Endothelial cell (in vitro differentiated cells): ENCODE measurements around the gene PUM1. TPM values are rescaled to one million over a fixed set of nuclear protein-coding genes. Genes with fewer than 3 reads are reported as not detected.

ENCODE experiments used
- DNase-seq: peaks from one replicate; pipeline ENCODE4 v3.0.0; 2021; ENCODE audit warnings: low spot score
- H3K27ac Mint-ChIP-seq: one replicate; pipeline ENCODE4 v1.8.0; 2021; ENCODE audit warnings: mixed read lengths, inconsistent platforms; ENCODE audit not compliant: unreplicated experiment
- H3K27me3 Mint-ChIP-seq: one replicate; pipeline ENCODE4 v1.8.0; 2021; ENCODE audit warnings: mild to moderate bottlenecking, moderate library complexity, mixed read lengths, inconsistent platforms; ENCODE audit not compliant: unreplicated experiment
- H3K36me3 Mint-ChIP-seq: one replicate; pipeline ENCODE4 v1.8.0; 2021; ENCODE audit warnings: mild to moderate bottlenecking, low read depth, mixed read lengths, inconsistent platforms; ENCODE audit not compliant: unreplicated experiment
- H3K4me1 Mint-ChIP-seq: one replicate; pipeline ENCODE4 v1.8.0; 2021; ENCODE audit warnings: mild to moderate bottlenecking, mixed read lengths, inconsistent platforms; ENCODE audit not compliant: unreplicated experiment
- H3K4me3 Mint-ChIP-seq: one replicate; pipeline ENCODE4 v1.8.0; 2021; ENCODE audit warnings: mild to moderate bottlenecking, mixed read lengths, inconsistent platforms; ENCODE audit not compliant: unreplicated experiment
- H3K9me3 Mint-ChIP-seq: one replicate; pipeline ENCODE4 v1.8.0; 2021; ENCODE audit warnings: mixed read lengths, inconsistent platforms; ENCODE audit not compliant: unreplicated experiment
- CTCF ChIP-seq: fragments of 200-600 bp; sonication (generic); IDR thresholded peaks from one replicate; pipeline ENCODE4 v1.5.0; 2021; ENCODE audit warnings: antibody characterized with exemption; ENCODE audit not compliant: unreplicated experiment
- total RNA-seq: library from RNA; stranded (reverse); fragmentation: NEBNext Ultra II Directional; extraction: Animal tissue kit (Norgen Biotek cat#: 25700); gene quantifications from one replicate; pipeline ENCODE4 v1.2.1, GENCODE V29; 2021; ENCODE audit not compliant: unreplicated experiment

Gene PUM1
- total RNA-seq, 1 donor from 2014 or later: 135 TPM

- peaks cover 7% of the 10 kb centered on the region for H3K4me1 Mint-ChIP-seq
- H3K27me3 Mint-ChIP-seq: peaks cover 11% of the 10 kb centered on the region
- no peak overlapping the region for H3K27ac Mint-ChIP-seq
Observed at GRCh38 chr1:30895944-30896660, 169.4 kb downstream of the PUM1 start.

GRCh38 chr1:30895382-30895943, 170.1 kb downstream of the PUM1 start:
- no peak for DNase-seq
- Mint-ChIP-seq H3K4me1 (peaks cover 7% of the 10 kb centered on the region), H3K27ac (no peak overlapping the region), H3K27me3 (peaks cover 11% of the 10 kb centered on the region), H3K36me3 (peaks cover 8% of the 10 kb centered on the region), H3K4me3 (no peak overlapping the region), H3K9me3 (no peaks in the 10 kb centered on the region)
- TF ChIP-seq CTCF: no peak

More at GRCh38 chr1:30895944-30896660, 169.4 kb downstream of the PUM1 start:
- Mint-ChIP-seq H3K9me3 (no peaks in the 10 kb centered on the region), H3K4me3 (no peak overlapping the region), H3K36me3 (peaks cover 8% of the 10 kb centered on the region)
- no peak for TF ChIP-seq CTCF
- DNase-seq: no peak

- Mint-ChIP-seq H3K4me3 (no peak overlapping the region), H3K36me3 (peaks cover 8% of the 10 kb centered on the region), H3K27ac (no peak overlapping the region), H3K9me3 (no peaks in the 10 kb centered on the region), H3K27me3 (peaks cover 11% of the 10 kb centered on the region), H3K4me1 (peaks cover 7% of the 10 kb centered on the region)
- no peak for TF ChIP-seq CTCF
- DNase-seq: no peak
Observed at GRCh38 chr1:30894508-30894973, 171.0 kb downstream of the PUM1 start.

DNA sequence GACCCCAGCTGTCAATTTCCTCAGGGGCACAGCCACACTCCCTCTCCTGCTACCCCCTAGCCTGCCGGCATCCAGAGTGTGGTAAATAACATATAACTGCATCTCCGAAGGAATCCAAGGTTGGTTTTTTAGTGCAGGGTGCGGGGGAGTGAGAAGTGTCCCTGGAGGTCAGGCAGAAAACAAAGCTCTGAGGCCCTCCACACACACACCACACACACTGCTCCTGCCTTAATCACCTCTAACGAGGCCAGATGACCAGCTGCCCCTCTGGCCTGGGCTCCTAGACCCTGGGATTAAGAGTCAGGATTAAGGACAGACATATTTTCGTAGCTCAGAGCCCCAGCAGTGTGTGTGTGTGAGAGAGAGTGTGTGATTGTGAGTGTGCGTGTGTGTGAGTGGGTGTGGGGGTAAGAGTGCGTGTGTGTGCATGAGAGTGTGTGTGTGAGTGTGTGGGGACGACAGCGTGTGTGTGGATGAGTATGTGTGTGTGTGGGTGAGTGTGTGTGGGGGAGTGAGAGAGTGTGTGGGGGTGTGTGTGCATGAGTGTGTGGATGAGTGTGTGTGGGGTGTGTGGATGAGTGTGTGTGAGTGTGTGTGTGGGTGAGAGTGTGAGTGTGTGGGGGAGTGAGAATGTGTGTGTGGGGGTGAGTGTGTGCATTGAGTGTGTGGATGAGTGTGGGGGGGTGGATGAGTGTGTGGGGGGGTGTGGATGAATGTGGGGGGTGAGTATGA, 171.6 kb downstream of the PUM1 start:
- Mint-ChIP-seq H3K36me3 (peaks cover 8% of the 10 kb centered on the region), H3K9me3 (no peaks in the 10 kb centered on the region), H3K27me3 (peaks cover 11% of the 10 kb centered on the region), H3K27ac (no peak overlapping the region), H3K4me3 (no peak overlapping the region), H3K4me1 (peaks cover 7% of the 10 kb centered on the region)
- no peak for DNase-seq
- TF ChIP-seq CTCF: no peak
